Panc1 (cell line): ENCODE measurements around the gene MOV10L1. TPM values are rescaled to one million over a fixed set of nuclear protein-coding genes. Genes with fewer than 3 reads are reported as not detected.

ENCODE experiments used
- ATAC-seq: fragments of 200-7000 bp; cut with Tn5 transposase; 2 replicates; pipeline ENCODE4 v1.9.1; 2020; ENCODE audit warnings: mild to moderate bottlenecking, moderate library complexity
- BruUV-seq: library from RNA; stranded (reverse); fragments of 400-500 nt; replicated peaks from 2 replicates; lab custom pipeline; 2021; lab: Mats Ljungman, UMichigan
- CTCF ChIA-PET: fragments of 300-600 bp; sonication (Branson Sonifier 250); formaldehyde crosslinking; loops from one replicate; lab custom pipeline; 2022; ENCODE audit warnings: antibody characterized with exemption; lab: Charles Lee
- POLR2A ChIA-PET: fragments of 300-600 bp; sonication (Branson Sonifier 250); formaldehyde crosslinking; loops from one replicate; lab custom pipeline; 2022; ENCODE audit warnings: antibody characterized with exemption; lab: Charles Lee
- DNase-seq: peaks from one replicate; pipeline ENCODE4 v3.0.0-alpha.2; 2010; ENCODE audit warnings: low read depth, low spot score
- H3K27ac ChIP-seq: 2 replicates; pipeline ENCODE4 v1.5.1; 2011; ENCODE audit warnings: mild to moderate bottlenecking, low read length, inconsistent platforms
- H3K27me3 ChIP-seq: fragments of 200-500 bp; sonication (Bioruptor generic); 2 replicates; pipeline ENCODE4 v1.6.0; 2014; ENCODE audit warnings: low read length, inconsistent platforms; ENCODE audit not compliant: control insufficient read depth, insufficient read depth
- H3K36me3 ChIP-seq: fragments of 200-500 bp; sonication (Bioruptor generic); 2 replicates; pipeline ENCODE4 v1.5.1; 2014; ENCODE audit warnings: inconsistent platforms, mild to moderate bottlenecking, low read length, moderate library complexity; ENCODE audit not compliant: control insufficient read depth, insufficient read depth
- H3K4me1 ChIP-seq: 2 replicates; pipeline ENCODE4 v1.5.1; 2011; ENCODE audit warnings: inconsistent platforms, mild to moderate bottlenecking, low read length, moderate library complexity; ENCODE audit not compliant: control insufficient read depth, insufficient read depth
- H3K4me3 ChIP-seq, 2 experiments: 2 replicates each; pipeline ENCODE4 v1.5.1; 2011 to 2012; ENCODE audit warnings: low read depth in 2 of 2, low read length in 2 of 2, mild to moderate bottlenecking in 2 of 2, inconsistent platforms in 1 of 2, moderate library complexity in 1 of 2
- H3K9me3 ChIP-seq: fragments of 200-500 bp; sonication (Bioruptor generic); 2 replicates; pipeline ENCODE4 v1.5.1; 2014; ENCODE audit warnings: low read depth, mild to moderate bottlenecking, inconsistent platforms, low read length, moderate library complexity; ENCODE audit not compliant: control insufficient read depth, insufficient read depth
- POLR2AphosphoS5 ChIP-seq: IDR thresholded peaks from 2 replicates; pipeline ENCODE4 v1.6.1; 2012; ENCODE audit warnings: mild to moderate bottlenecking, low read depth, low read length, moderate library complexity
- SIN3A ChIP-seq: IDR thresholded peaks from 2 replicates; pipeline ENCODE4 v1.6.1; 2012; ENCODE audit warnings: low read depth, mild to moderate bottlenecking, low read length, moderate library complexity, borderline replicate concordance; ENCODE audit not compliant: insufficient read depth
- TCF7L2 ChIP-seq: IDR thresholded peaks from 2 replicates; pipeline ENCODE4 v1.6.1; 2011; ENCODE audit warnings: mild to moderate bottlenecking, low read depth, low read length, inconsistent platforms
- in situ Hi-C: cut with HindIII; loops from 2 replicates; pipeline ENCODE4 v1.10.0; 2016; ENCODE audit warnings: low sequenced_read_pairs, low pct_unique_long_range_greater_than_20kb
- intact Hi-C: fragments of 100-400 bp; cut with micrococcal nuclease; formaldehyde crosslinking; loops from one replicate; pipeline ENCODE4 v1.10.0; 2022; ENCODE audit not compliant: unreplicated experiment
- total RNA-seq: library from RNA; stranded (reverse); gene quantifications from one replicate; pipeline ENCODE4 v1.2.1, GENCODE V29; 2021; ENCODE audit not compliant: unreplicated experiment
- TF ChIP-seq, protein P1 (sequence below): fragments of 450-650 bp; IDR thresholded peaks from 2 replicates; pipeline ENCODE4 v1.5.1; 2017; ENCODE audit warnings: mild to moderate bottlenecking
- TF ChIP-seq, protein P2 (sequence below), 2 experiments: IDR thresholded peaks; 2 replicates each; pipeline ENCODE4 v1.6.1; 2011 to 2012; ENCODE audit warnings: low read depth in 2 of 2, control low read depth in 1 of 2, low read length in 1 of 2, mild to moderate bottlenecking in 1 of 2, moderate library complexity in 1 of 2; ENCODE audit not compliant: insufficient read depth in 1 of 2

MOV10L1 gene
- total RNA-seq, 1 experiment from 2014 or later = 0.10 TPM

DNA sequence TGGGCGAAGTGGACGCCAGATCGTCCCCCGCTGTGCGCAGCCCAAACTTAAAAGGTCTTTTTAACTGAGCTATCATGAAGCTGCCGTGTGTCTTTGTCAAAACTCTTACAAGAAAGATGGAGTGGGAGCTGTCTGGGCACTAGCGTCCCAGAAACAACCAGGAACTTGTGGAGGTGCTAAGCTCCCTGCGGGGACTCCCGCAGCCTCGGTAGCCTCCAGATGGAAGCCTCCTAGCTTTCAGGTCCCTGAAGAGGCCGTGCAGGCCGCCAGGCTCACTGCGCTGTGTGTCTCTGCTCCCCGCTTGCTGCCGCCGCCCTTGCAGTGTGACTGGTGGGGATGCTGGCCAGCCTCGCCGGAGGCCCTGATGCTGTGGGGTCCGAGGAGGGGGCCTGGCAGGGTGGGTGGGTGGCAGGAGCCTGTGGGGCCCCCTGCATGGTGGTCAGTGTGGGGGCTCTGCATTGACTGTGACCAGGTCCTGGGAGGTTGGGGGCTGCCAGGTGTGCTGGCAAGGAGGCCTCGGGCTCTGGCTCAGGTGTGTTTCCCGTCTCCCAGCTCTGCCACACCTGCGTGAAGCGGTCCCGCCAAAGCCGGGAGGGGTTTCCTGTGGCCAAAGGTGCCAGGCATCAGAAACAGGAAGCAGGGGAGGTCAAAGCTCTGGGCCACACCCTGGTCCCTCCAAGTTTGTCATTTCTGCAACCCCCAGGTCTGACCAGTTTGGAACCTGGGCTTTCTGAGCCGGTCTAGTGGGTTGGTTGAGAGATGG is 97.1 kb downstream of the MOV10L1 start:
- in situ Hi-C loops = no loop called here
- ChIA-PET CTCF (no interaction called here), POLR2A (interaction anchor here (0.6 kb wide), 1 partner anchor 152 kb away, joined by 3 read pairs; no protein-coding TSS in a partner anchor)
- no peaks in the 10 kb centered on the region for H3K36me3 ChIP-seq
- peaks cover 49% of the 10 kb centered on the region for H3K4me1 ChIP-seq
- TF ChIP-seq SIN3A = no peak
- TF ChIP-seq, protein P1, sequence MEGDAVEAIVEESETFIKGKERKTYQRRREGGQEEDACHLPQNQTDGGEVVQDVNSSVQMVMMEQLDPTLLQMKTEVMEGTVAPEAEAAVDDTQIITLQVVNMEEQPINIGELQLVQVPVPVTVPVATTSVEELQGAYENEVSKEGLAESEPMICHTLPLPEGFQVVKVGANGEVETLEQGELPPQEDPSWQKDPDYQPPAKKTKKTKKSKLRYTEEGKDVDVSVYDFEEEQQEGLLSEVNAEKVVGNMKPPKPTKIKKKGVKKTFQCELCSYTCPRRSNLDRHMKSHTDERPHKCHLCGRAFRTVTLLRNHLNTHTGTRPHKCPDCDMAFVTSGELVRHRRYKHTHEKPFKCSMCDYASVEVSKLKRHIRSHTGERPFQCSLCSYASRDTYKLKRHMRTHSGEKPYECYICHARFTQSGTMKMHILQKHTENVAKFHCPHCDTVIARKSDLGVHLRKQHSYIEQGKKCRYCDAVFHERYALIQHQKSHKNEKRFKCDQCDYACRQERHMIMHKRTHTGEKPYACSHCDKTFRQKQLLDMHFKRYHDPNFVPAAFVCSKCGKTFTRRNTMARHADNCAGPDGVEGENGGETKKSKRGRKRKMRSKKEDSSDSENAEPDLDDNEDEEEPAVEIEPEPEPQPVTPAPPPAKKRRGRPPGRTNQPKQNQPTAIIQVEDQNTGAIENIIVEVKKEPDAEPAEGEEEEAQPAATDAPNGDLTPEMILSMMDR = no peak
- BruUV-seq = no TSS peak
- peak overlapping the region; percentile 76 for H3K27ac ChIP-seq
- DNase-seq = no peak
- no peaks in the 10 kb centered on the region for H3K9me3 ChIP-seq
- no peaks in the 10 kb centered on the region for H3K27me3 ChIP-seq
- no peak for ATAC-seq
- peak overlapping the region; percentile 55 to 66 for H3K4me3 ChIP-seq
- intact Hi-C loops = no loop called here

DNA sequence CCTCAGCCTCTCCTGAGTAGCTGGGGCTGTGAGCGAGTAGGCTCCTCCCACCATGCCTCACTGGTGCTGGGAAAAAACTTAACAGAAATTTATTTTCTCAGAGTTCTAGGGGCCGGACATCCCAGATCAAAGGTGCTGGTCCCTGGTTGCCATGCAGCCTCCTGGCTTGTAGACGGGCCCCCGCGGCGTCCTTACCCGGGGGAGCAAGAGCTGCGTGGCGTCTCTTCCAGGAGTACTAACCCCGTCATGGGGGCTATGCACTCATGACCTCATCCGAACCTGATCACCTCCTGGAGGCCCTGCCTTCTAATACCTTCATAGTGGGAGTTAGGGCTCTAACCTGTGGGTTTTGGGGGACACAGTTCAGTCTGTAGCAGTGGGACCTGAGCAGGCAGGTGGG is 98.5 kb downstream of the MOV10L1 start:
- Histone ChIP-seq H3K4me1 (peaks cover 45% of the 10 kb centered on the region), H3K27me3 (no peaks in the 10 kb centered on the region), H3K36me3 (no peaks in the 10 kb centered on the region), H3K27ac (no peak overlapping the region), H3K9me3 (no peaks in the 10 kb centered on the region), H3K4me3 (no peak overlapping the region)
- DNase-seq = no peak
- CTCF ChIA-PET = no interaction called here
- TF ChIP-seq, protein P1 = no peak
- TF ChIP-seq SIN3A (no peak), POLR2AphosphoS5 (no peak), TCF7L2 (no peak)
- TF ChIP-seq, protein P2, sequence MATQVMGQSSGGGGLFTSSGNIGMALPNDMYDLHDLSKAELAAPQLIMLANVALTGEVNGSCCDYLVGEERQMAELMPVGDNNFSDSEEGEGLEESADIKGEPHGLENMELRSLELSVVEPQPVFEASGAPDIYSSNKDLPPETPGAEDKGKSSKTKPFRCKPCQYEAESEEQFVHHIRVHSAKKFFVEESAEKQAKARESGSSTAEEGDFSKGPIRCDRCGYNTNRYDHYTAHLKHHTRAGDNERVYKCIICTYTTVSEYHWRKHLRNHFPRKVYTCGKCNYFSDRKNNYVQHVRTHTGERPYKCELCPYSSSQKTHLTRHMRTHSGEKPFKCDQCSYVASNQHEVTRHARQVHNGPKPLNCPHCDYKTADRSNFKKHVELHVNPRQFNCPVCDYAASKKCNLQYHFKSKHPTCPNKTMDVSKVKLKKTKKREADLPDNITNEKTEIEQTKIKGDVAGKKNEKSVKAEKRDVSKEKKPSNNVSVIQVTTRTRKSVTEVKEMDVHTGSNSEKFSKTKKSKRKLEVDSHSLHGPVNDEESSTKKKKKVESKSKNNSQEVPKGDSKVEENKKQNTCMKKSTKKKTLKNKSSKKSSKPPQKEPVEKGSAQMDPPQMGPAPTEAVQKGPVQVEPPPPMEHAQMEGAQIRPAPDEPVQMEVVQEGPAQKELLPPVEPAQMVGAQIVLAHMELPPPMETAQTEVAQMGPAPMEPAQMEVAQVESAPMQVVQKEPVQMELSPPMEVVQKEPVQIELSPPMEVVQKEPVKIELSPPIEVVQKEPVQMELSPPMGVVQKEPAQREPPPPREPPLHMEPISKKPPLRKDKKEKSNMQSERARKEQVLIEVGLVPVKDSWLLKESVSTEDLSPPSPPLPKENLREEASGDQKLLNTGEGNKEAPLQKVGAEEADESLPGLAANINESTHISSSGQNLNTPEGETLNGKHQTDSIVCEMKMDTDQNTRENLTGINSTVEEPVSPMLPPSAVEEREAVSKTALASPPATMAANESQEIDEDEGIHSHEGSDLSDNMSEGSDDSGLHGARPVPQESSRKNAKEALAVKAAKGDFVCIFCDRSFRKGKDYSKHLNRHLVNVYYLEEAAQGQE (IDR thresholded peaks at IDR 0.05; ENCODE audit: insufficient read depth in 1 of 2, low read depth in 2 of 2, low read length in 1 of 2) = no peak
- POLR2A ChIA-PET = no interaction called here
- no peak for ATAC-seq
- in situ Hi-C loops (no loop called here), intact Hi-C loops (no loop called here)
- BruUV-seq = no TSS peak
